SJCRH30 (cell line): ENCODE data around the gene TRIM17. TPM values are rescaled to one million over a fixed set of nuclear protein-coding genes. Genes with fewer than 3 reads are reported as not detected.
A peak's percentile ranks its signal among the peaks of the same experiment; 100 is the strongest.

Experiments
- DNase-seq, 2 experiments: peaks; one replicate each; pipeline ENCODE4 v3.0.0-alpha.2; 2015 to 2020
- H3K27ac ChIP-seq: fragments of 250-450 bp; sonication (Bioruptor Pico); 2 replicates; pipeline ENCODE4 v1.5.1; 2020; ENCODE audit warnings: mild to moderate bottlenecking, moderate library complexity
- H3K27me3 ChIP-seq: fragments of 250-450 bp; sonication (Bioruptor Pico); 2 replicates; pipeline ENCODE4 v1.5.1; 2020; ENCODE audit warnings: mild to moderate bottlenecking, moderate library complexity
- H3K36me3 ChIP-seq: fragments of 250-450 bp; sonication (Bioruptor Pico); 2 replicates; pipeline ENCODE4 v1.5.1; 2020; ENCODE audit warnings: mild to moderate bottlenecking, moderate library complexity
- H3K4me1 ChIP-seq: fragments of 250-450 bp; sonication (Bioruptor Pico); 2 replicates; pipeline ENCODE4 v1.5.1; 2020; ENCODE audit warnings: mild to moderate bottlenecking, moderate library complexity
- H3K4me3 ChIP-seq: fragments of 250-450 bp; sonication (Bioruptor Pico); 2 replicates; pipeline ENCODE4 v1.5.1; 2020; ENCODE audit warnings: mild to moderate bottlenecking, moderate library complexity
- H3K9me3 ChIP-seq: fragments of 250-450 bp; sonication (Bioruptor Pico); replicated peaks from 2 replicates; pipeline ENCODE4 v1.5.1; 2020; ENCODE audit warnings: mild to moderate bottlenecking, moderate library complexity
- total RNA-seq: library from RNA; depleted of rRNA; stranded (reverse); fragments of >200 nt; shearing (Covaris generic); gene quantifications from 2 replicates; pipeline ENCODE4 v1.2.3, GENCODE V29; 2014

TRIM17 gene
- total RNA-seq, 1 experiment from 2014 or later, result not detected

GRCh38 chr1:228375578-228376261, 40.9 kb downstream of the TRIM17 start:
- Histone ChIP-seq H3K4me3 (no peak overlapping the region), H3K9me3 (no peaks in the 10 kb centered on the region), H3K27me3 (peaks cover 21% of the 10 kb centered on the region), H3K27ac (no peak overlapping the region), H3K4me1 (no peaks in the 10 kb centered on the region), H3K36me3 (no peaks in the 10 kb centered on the region)
- no peak for DNase-seq

GRCh38 chr1:228374711-228375577, 41.7 kb downstream of the TRIM17 start:
- Histone ChIP-seq H3K4me1 (no peaks in the 10 kb centered on the region), H3K4me3 (no peak overlapping the region), H3K27ac (no peak overlapping the region), H3K27me3 (peaks cover 29% of the 10 kb centered on the region), H3K36me3 (no peaks in the 10 kb centered on the region), H3K9me3 (no peaks in the 10 kb centered on the region)
- DNase-seq, result peak in 1 of 2 experiments; percentile 27

- Histone ChIP-seq H3K36me3 (no peaks in the 10 kb centered on the region), H3K4me3 (no peak overlapping the region), H3K27ac (no peak overlapping the region), H3K4me1 (no peaks in the 10 kb centered on the region), H3K27me3 (peaks cover 38% of the 10 kb centered on the region), H3K9me3 (no peaks in the 10 kb centered on the region)
- DNase-seq, result no peak
These were observed 42.7 kb downstream of the TRIM17 start for GRCh38 chr1:228373681-228374571.

GRCh38 chr1:228373004-228373680, 43.5 kb downstream of the TRIM17 start:
- H3K9me3 ChIP-seq, result no peaks in the 10 kb centered on the region
- no peak for DNase-seq
- peaks cover 42% of the 10 kb centered on the region for H3K27me3 ChIP-seq
- H3K27ac ChIP-seq, result no peak overlapping the region
- no peaks in the 10 kb centered on the region for H3K36me3 ChIP-seq
- H3K4me3 ChIP-seq, result no peak overlapping the region
- H3K4me1 ChIP-seq, result no peaks in the 10 kb centered on the region

- H3K27ac ChIP-seq, result no peak overlapping the region
- H3K4me3 ChIP-seq, result no peak overlapping the region
- H3K27me3 ChIP-seq, result peaks cover 45% of the 10 kb centered on the region
- H3K36me3 ChIP-seq, result no peaks in the 10 kb centered on the region
- no peak for DNase-seq
- no peaks in the 10 kb centered on the region for H3K4me1 ChIP-seq
- no peaks in the 10 kb centered on the region for H3K9me3 ChIP-seq
These were observed 44.3 kb downstream of the TRIM17 start for GRCh38 chr1:228372183-228373003.

- no peaks in the 10 kb centered on the region for H3K9me3 ChIP-seq
- no peaks in the 10 kb centered on the region for H3K4me1 ChIP-seq
- DNase-seq, result no peak
- H3K27me3 ChIP-seq, result peaks cover 48% of the 10 kb centered on the region
- H3K4me3 ChIP-seq, result no peak overlapping the region
- H3K36me3 ChIP-seq, result no peaks in the 10 kb centered on the region
- no peak overlapping the region for H3K27ac ChIP-seq
These were observed 44.9 kb downstream of the TRIM17 start for GRCh38 chr1:228371741-228372182.

GRCh38 chr1:228370941-228371740, 45.5 kb downstream of the TRIM17 start:
- H3K4me3 ChIP-seq, result no peak overlapping the region
- H3K27me3 ChIP-seq, result peaks cover 48% of the 10 kb centered on the region
- no peak overlapping the region for H3K27ac ChIP-seq
- H3K4me1 ChIP-seq, result no peaks in the 10 kb centered on the region
- no peak for DNase-seq
- H3K9me3 ChIP-seq, result no peaks in the 10 kb centered on the region
- H3K36me3 ChIP-seq, result no peaks in the 10 kb centered on the region

GRCh38 chr1:228370439-228370940, 46.2 kb downstream of the TRIM17 start:
- no peak for DNase-seq
- Histone ChIP-seq H3K27me3 (peaks cover 48% of the 10 kb centered on the region), H3K36me3 (no peaks in the 10 kb centered on the region), H3K4me3 (no peak overlapping the region), H3K9me3 (no peaks in the 10 kb centered on the region), H3K4me1 (no peaks in the 10 kb centered on the region), H3K27ac (no peak overlapping the region)

- no peaks in the 10 kb centered on the region for H3K4me1 ChIP-seq
These were observed 46.8 kb downstream of the TRIM17 start for GRCh38 chr1:228369608-228370438.

GRCh38 chr1:228368801-228369607, 47.7 kb downstream of the TRIM17 start:
- H3K4me3 ChIP-seq, result no peak overlapping the region
- H3K27ac ChIP-seq, result no peak overlapping the region
- DNase-seq, result no peak
- no peaks in the 10 kb centered on the region for H3K4me1 ChIP-seq
- H3K9me3 ChIP-seq, result no peaks in the 10 kb centered on the region
- H3K36me3 ChIP-seq, result no peaks in the 10 kb centered on the region
- H3K27me3 ChIP-seq, result peaks cover 48% of the 10 kb centered on the region

More at GRCh38 chr1:228369608-228370438, 46.8 kb downstream of the TRIM17 start:
- Histone ChIP-seq H3K36me3 (no peaks in the 10 kb centered on the region), H3K27me3 (peaks cover 48% of the 10 kb centered on the region), H3K9me3 (no peaks in the 10 kb centered on the region), H3K27ac (no peak overlapping the region), H3K4me3 (no peak overlapping the region)
- DNase-seq, result no peak
